Ascending aorta (tissue), 2 donors: Measurements from ENCODE around the gene AGAP1. TPM values are rescaled to one million over a fixed set of nuclear protein-coding genes. Genes with fewer than 3 reads are reported as not detected.

Experiments
- DNase-seq, 2 donors: peaks; one replicate each; pipeline ENCODE4 v3.0.0-alpha.2; 2019; ENCODE audit warnings: low spot score in 2 of 2
- H3K27ac ChIP-seq, 2 donors: fragments of 200-600 bp; sonication (generic); one replicate each; pipeline ENCODE4 v1.5.1; 2016 to 2017; ENCODE audit warnings: mild to moderate bottlenecking in 1 of 2
- H3K27me3 ChIP-seq: fragments of 200-600 bp; sonication (generic); one replicate; pipeline ENCODE4 v1.5.1; 2017
- H3K36me3 ChIP-seq, 2 donors: fragments of 200-600 bp; sonication (generic); one replicate each; pipeline ENCODE4 v1.5.1; 2016
- H3K4me1 ChIP-seq, 2 donors: fragments of 200-600 bp; sonication (generic); one replicate each; pipeline ENCODE4 v1.5.1; 2016 to 2017; ENCODE audit warnings: mild to moderate bottlenecking in 1 of 2
- H3K4me3 ChIP-seq, 2 donors: fragments of 200-600 bp; sonication (generic); one replicate each; pipeline ENCODE4 v1.5.1; 2016 to 2017; ENCODE audit warnings: mild to moderate bottlenecking in 1 of 2
- H3K9me3 ChIP-seq, 2 donors: fragments of 200-600 bp; sonication (generic); one replicate each; pipeline ENCODE4 v1.5.1; 2016
- CTCF ChIP-seq, 3 experiments: fragments of 200-600 bp in 2 of 3; fragments of 450-650 bp in 1 of 3; sonication (generic) in 2 of 3; IDR thresholded peaks; one replicate each; pipeline ENCODE4 v1.5.1; 2016 to 2019; ENCODE audit warnings: antibody characterized with exemption in 3 of 3, mild to moderate bottlenecking in 1 of 3, moderate library complexity in 1 of 3
- intact Hi-C: fragments of 100-400 bp; cut with DNase I; formaldehyde crosslinking; loops from one replicate; pipeline ENCODE4 v1.15.1; 2023
- total RNA-seq: library from RNA; depleted of rRNA; stranded (reverse); fragments of >200 nt; gene quantifications from one replicate; pipeline ENCODE4 v1.1.0, GENCODE V29; 2016

Gene AGAP1
- total RNA-seq, 1 donor from 2014 or later: 19.7 TPM

GRCh38 chr2:235541838-235542549 lies 48.2 kb downstream of the AGAP1 start:
- intact Hi-C loops: no loop called here
- no peak for TF ChIP-seq CTCF (IDR thresholded peaks at IDR 0.05)
- Histone ChIP-seq H3K27me3 (no peaks in the 10 kb centered on the region), H3K27ac (no peak overlapping the region), H3K36me3 (no peaks in the 10 kb centered on the region), H3K4me3 (no peak overlapping the region), H3K9me3 (no peaks in the 10 kb centered on the region), H3K4me1 (no peaks in the 10 kb centered on the region)
- no peak for DNase-seq

GRCh38 chr2:235542733-235543127 lies 48.9 kb downstream of the AGAP1 start:
- no peak for DNase-seq

DNA sequence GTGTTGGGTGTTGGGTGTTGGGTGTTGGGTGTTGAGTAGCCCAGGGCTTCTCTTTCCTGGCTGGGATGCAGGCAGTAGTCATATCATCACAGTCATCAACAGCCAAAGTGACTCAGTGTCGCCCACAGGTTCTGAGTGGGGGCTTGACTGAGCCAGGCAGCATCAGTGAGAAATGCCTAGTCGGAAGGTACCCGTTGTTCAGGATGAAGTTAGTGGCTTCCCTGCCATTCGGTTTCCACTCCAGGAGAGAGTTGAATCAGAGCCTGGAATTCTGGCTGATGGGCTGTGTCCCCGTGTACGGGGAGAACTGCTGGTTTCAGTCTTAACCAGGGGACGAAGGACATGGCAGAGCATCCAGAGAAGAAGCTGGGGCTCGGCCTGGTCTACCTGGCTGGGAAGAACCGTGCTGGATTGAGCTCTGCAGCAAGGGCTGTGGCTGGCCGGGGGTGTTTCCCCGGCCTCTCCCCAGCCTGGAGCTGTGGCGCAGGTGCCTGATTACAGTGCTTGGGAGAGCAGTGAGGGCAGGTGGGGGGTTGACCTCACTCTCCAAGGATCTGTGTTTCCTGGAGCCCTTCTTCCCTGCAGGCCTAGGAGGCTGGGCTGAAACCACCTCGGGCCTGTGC lies 49.4 kb downstream of the AGAP1 start:
- Histone ChIP-seq H3K27me3 (no peaks in the 10 kb centered on the region), H3K4me1 (no peaks in the 10 kb centered on the region), H3K9me3 (no peaks in the 10 kb centered on the region), H3K4me3 (no peak overlapping the region), H3K27ac (no peak overlapping the region), H3K36me3 (no peaks in the 10 kb centered on the region)
- DNase-seq: no peak
- intact Hi-C loops: no loop called here
- TF ChIP-seq CTCF (IDR thresholded peaks at IDR 0.05): no peak

More at GRCh38 chr2:235542733-235543127, 48.9 kb downstream of the AGAP1 start:
- no peaks in the 10 kb centered on the region for H3K36me3 ChIP-seq
- no peak overlapping the region for H3K4me3 ChIP-seq
- no peak overlapping the region for H3K27ac ChIP-seq
- no peaks in the 10 kb centered on the region for H3K4me1 ChIP-seq
- no peaks in the 10 kb centered on the region for H3K27me3 ChIP-seq
- intact Hi-C loops: no loop called here
- H3K9me3 ChIP-seq: no peaks in the 10 kb centered on the region
- no peak for TF ChIP-seq CTCF (IDR thresholded peaks at IDR 0.05)

GRCh38 chr2:235543851-235544688 lies 50.2 kb downstream of the AGAP1 start:
- Histone ChIP-seq H3K36me3 (no peaks in the 10 kb centered on the region), H3K27me3 (no peaks in the 10 kb centered on the region), H3K4me1 (no peaks in the 10 kb centered on the region), H3K4me3 (no peak overlapping the region), H3K27ac (no peak overlapping the region), H3K9me3 (no peaks in the 10 kb centered on the region)
- intact Hi-C loops: no loop called here
- TF ChIP-seq CTCF (IDR thresholded peaks at IDR 0.05): no peak
- DNase-seq: no peak

DNA sequence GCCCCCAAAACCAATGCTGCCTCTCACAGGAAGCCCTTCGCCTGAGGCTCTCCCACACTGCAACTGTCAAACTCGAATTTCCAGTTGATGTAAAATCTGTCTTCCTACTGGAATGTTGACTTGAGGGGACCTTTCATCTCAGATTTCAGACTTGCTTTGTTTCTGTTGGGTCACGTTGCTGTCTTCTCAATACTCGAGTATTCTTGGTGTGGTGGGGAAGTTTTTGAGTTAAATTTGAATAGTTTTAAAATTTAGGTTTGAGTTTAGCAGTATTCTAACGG lies 50.8 kb downstream of the AGAP1 start:
- no peak overlapping the region for H3K27ac ChIP-seq
- H3K9me3 ChIP-seq: no peaks in the 10 kb centered on the region
- no peaks in the 10 kb centered on the region for H3K27me3 ChIP-seq
- intact Hi-C loops: no loop called here
- TF ChIP-seq CTCF (IDR thresholded peaks at IDR 0.05): no peak
- H3K36me3 ChIP-seq: no peaks in the 10 kb centered on the region
- H3K4me3 ChIP-seq: no peak overlapping the region
- H3K4me1 ChIP-seq: no peaks in the 10 kb centered on the region
- DNase-seq: no peak
